Muscle layer of colon (tissue), 2 donors: ENCODE data around the gene TYK2.
"Not testable (repeated sequence)": the region's sequence is repeated elsewhere in the genome, so short reads cannot be mapped to it uniquely, and the experiment has no call there.

Source experiments
- H3K27ac ChIP-seq: one replicate; pipeline ENCODE4 v1.7.0; 2013; ENCODE audit warnings: low read depth, mild to moderate bottlenecking, low read length, moderate library complexity
- H3K27me3 ChIP-seq, 2 donors: one replicate each; pipeline ENCODE4 v1.7.0; 2013; ENCODE audit warnings: low read length in 2 of 2, mild to moderate bottlenecking in 2 of 2; ENCODE audit not compliant: insufficient read depth in 2 of 2, control insufficient read depth in 1 of 2
- H3K36me3 ChIP-seq: one replicate; pipeline ENCODE4 v1.7.0; 2013; ENCODE audit warnings: mild to moderate bottlenecking, low read length; ENCODE audit not compliant: insufficient read depth
- H3K4me1 ChIP-seq: one replicate; pipeline ENCODE4 v1.7.0; 2013; ENCODE audit warnings: mild to moderate bottlenecking, low read length; ENCODE audit not compliant: insufficient read depth
- H3K4me3 ChIP-seq, 2 donors: one replicate each; pipeline ENCODE4 v1.7.0; 2013; ENCODE audit warnings: low read length in 2 of 2, low read depth in 1 of 2, mild to moderate bottlenecking in 1 of 2, moderate library complexity in 1 of 2
- H3K9ac ChIP-seq: one replicate; pipeline ENCODE4 v1.7.0; 2013; ENCODE audit warnings: low read length
- H3K9me3 ChIP-seq: one replicate; pipeline ENCODE4 v1.7.0; 2013; ENCODE audit warnings: mild to moderate bottlenecking, low read length
- donor health status: abdominal sarcoma.
- donor health status: Adenocarcinoma of cecum.

The TYK2 gene

DNA sequence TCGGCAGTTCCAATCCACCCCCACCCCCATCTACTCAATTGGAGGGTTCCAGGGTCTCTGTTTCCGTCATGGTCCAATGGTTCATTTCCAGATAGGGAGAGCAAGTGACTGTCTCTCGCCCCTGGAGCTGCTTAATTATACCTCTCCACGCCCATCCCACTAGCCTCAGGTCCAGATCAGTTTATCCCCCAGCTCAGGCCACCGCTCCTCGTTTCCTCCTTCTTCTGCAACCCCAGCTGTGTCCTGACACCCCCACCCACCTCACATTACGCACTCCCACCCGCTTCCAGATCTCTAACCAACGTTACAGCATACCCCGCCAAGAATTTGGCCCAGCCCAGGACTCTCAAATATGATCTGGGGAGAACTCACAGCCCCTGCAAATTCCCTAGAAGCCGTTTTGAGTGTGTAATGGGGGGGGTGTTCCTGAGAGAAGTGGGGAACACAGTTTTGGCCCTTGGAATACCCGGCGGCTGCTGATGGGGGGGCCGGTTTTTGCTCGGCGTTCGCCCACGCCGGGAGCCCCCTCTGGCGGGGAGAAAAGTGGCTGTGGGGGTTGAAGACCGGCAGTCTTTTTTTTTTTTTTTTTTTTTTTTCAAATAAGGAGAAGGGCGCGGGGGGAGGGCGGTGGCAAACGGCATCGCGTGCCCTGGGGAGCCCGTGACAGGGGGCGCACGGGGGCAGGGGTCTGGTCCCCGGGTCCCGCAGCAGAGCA, 38.3 kb upstream of the TYK2 start:
- no peak overlapping the region for H3K9ac ChIP-seq
- H3K36me3 ChIP-seq: no peaks in the 10 kb centered on the region
- no peaks in the 10 kb centered on the region for H3K9me3 ChIP-seq
- H3K27me3 ChIP-seq: peaks cover 58 to 74% of the 10 kb centered on the region in 2 donors
- no peak overlapping the region for H3K4me3 ChIP-seq
- peaks cover 16% of the 10 kb centered on the region for H3K4me1 ChIP-seq
- H3K27ac ChIP-seq: no peak overlapping the region

DNA sequence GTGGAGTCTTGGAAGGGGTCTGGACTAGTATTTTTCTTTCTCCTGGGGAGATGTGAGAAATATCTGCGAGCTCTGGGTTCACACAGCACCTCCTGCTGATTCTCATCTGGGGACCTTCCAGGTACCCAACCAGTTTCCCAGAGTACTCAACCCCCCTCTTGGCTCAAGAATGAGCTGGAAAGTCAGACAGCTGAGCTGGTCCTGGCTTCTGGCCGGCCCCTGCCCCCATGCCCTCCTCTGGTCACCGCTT, 37.8 kb upstream of the TYK2 start:
- Histone ChIP-seq H3K27ac (no peak overlapping the region), H3K4me1 (peaks cover 15% of the 10 kb centered on the region), H3K9me3 (no peaks in the 10 kb centered on the region), H3K36me3 (no peaks in the 10 kb centered on the region), H3K9ac (no peak overlapping the region), H3K27me3 (peaks cover 54 to 70% of the 10 kb centered on the region in 2 donors), H3K4me3 (no peak overlapping the region)

GRCh38 chr19:10417541-10418234, 37.3 kb upstream of the TYK2 start:
- H3K4me1 ChIP-seq: peaks cover 15% of the 10 kb centered on the region
- H3K27ac ChIP-seq: no peak overlapping the region
- H3K9me3 ChIP-seq: no peaks in the 10 kb centered on the region
- peaks cover 52 to 65% of the 10 kb centered on the region in 2 donors for H3K27me3 ChIP-seq
- no peak overlapping the region for H3K9ac ChIP-seq
- H3K4me3 ChIP-seq: no peak overlapping the region
- H3K36me3 ChIP-seq: no peaks in the 10 kb centered on the region

GRCh38 chr19:10416380-10417257, 36.2 kb upstream of the TYK2 start:
- Histone ChIP-seq H3K27ac (no peak overlapping the region), H3K9ac (no peak overlapping the region), H3K27me3 (peaks cover 41 to 54% of the 10 kb centered on the region in 2 donors), H3K9me3 (no peaks in the 10 kb centered on the region), H3K36me3 (no peaks in the 10 kb centered on the region), H3K4me1 (peaks cover 15% of the 10 kb centered on the region), H3K4me3 (peak overlapping the region in 1 of 2 donors; percentile 12)

DNA sequence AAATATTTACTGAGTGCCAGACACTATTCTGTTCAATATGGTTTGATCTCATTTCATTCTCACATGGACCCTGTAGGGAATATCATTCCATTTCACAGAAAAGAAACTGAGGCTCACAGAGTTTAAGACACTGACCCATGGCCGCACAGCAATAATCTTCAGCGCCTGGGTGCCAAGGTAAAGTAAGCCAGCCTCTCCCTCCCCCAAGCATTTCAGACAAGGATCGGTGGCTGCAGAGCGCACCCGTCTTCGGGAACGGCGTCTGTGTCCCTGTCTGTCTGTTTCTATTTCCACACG, 35.7 kb upstream of the TYK2 start:
- no peak overlapping the region for H3K27ac ChIP-seq
- peaks cover 15% of the 10 kb centered on the region for H3K4me1 ChIP-seq
- no peaks in the 10 kb centered on the region for H3K36me3 ChIP-seq
- peaks cover 35 to 48% of the 10 kb centered on the region in 2 donors for H3K27me3 ChIP-seq
- no peak overlapping the region for H3K9ac ChIP-seq
- H3K9me3 ChIP-seq: no peaks in the 10 kb centered on the region
- H3K4me3 ChIP-seq: peak overlapping the region in 1 of 2 donors; percentile 12

DNA sequence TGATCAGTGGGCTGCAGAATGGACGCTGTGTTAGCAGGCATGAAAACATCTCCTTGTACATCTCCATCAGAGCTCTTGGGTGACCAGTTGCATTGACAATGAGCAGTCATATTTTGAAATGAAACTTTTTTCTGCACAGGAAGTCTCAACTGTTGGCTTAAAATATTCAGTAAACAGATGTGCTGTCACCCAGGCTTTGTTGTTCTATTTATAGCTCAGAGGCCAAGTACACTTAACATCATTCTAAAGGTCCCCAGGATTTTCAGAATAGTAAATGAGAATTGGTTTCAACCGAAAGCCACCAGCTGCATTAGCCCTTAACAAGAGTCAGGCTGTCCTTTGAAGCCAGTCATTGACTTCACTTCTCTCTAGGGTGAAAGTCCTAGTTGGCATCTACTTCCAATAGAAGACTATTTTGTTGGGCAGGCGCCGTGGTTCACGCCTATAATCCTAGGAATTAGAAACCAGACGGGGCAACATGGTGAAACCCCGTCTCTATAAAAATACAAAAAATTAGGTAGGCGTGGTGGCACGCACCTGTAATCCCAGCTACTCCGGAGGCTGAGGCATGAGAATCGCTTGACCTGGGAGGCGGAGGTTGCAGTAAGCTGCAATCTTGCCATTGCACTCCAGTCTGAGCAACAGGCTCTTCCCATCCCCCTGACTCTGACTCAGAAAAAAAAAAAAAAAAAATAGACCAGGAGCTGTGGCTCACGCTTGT, 32.0 kb upstream of the TYK2 start:
- peaks cover 11 to 26% of the 10 kb centered on the region in 2 donors for H3K27me3 ChIP-seq
- no peaks in the 10 kb centered on the region for H3K36me3 ChIP-seq
- no peak overlapping the region for H3K27ac ChIP-seq
- no peak overlapping the region for H3K4me3 ChIP-seq
- H3K9ac ChIP-seq: no peak overlapping the region
- H3K9me3 ChIP-seq: no peaks in the 10 kb centered on the region
- peaks cover 6% of the 10 kb centered on the region for H3K4me1 ChIP-seq

GRCh38 chr19:10411224-10411623, 30.9 kb upstream of the TYK2 start:
- not testable (repeated sequence) for H3K27ac ChIP-seq, H3K4me1 ChIP-seq, H3K4me3 ChIP-seq, H3K36me3 ChIP-seq, H3K9me3 ChIP-seq, H3K9ac ChIP-seq
- H3K27me3 ChIP-seq: peaks cover 0 to 17% of the 10 kb centered on the region in 2 donors

- H3K36me3 ChIP-seq: no peaks in the 10 kb centered on the region
- H3K4me1 ChIP-seq: peaks cover 7% of the 10 kb centered on the region
- no peaks in the 10 kb centered on the region for H3K9me3 ChIP-seq
- H3K4me3 ChIP-seq: no peak overlapping the region
- H3K27me3 ChIP-seq: peaks cover 4 to 35% of the 10 kb centered on the region in 2 donors
- no peak overlapping the region for H3K27ac ChIP-seq
- H3K9ac ChIP-seq: no peak overlapping the region
Observed at GRCh38 chr19:10408511-10409283, 28.3 kb upstream of the TYK2 start.

DNA sequence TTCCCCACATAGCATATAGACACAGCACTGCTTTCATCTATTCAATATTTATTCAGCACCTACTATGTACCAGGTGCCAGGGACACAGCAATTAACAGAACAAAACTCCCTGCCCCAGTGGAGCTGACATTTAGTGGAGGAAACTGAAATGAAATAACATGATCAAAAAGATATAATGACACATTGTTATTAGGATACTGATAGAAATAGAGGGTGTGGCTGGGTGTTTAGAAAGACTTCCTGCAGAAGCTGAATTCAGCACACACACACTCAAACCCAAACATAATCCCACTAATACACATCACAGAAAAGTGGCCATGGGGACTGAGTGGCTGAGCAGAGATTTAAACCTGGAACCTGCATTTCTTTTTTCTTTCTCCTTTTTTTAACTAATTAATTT, 26.7 kb upstream of the TYK2 start:
- no peaks in the 10 kb centered on the region for H3K9me3 ChIP-seq
- no peaks in the 10 kb centered on the region for H3K36me3 ChIP-seq
- peaks cover 16% of the 10 kb centered on the region for H3K4me1 ChIP-seq
- peaks cover 4 to 35% of the 10 kb centered on the region in 2 donors for H3K27me3 ChIP-seq
- H3K27ac ChIP-seq: no peak overlapping the region
- no peak overlapping the region for H3K4me3 ChIP-seq
- H3K9ac ChIP-seq: no peak overlapping the region

DNA sequence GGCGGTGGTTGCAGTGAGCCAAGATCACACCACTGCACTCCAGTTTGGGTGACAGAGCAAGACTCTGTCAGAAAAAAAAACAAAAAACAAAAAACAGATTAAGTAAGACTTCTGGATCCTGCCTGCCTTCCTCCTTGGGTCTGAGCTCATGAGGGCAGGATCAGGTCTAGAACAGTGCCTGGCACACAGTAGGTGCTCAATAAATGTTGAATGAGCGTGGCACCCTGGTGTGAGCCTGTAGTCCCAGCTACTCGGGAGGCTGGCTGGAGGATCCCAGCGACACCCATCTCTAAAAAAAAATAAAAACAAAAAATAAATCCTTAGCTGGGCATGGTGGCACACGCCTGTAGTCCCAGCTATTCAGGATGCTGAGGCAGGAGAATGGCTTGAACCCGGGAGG, 25.8 kb upstream of the TYK2 start:
- Histone ChIP-seq H3K4me3 (no peak overlapping the region), H3K36me3 (no peaks in the 10 kb centered on the region), H3K27me3 (peaks cover 4 to 35% of the 10 kb centered on the region in 2 donors), H3K9ac (no peak overlapping the region), H3K9me3 (no peaks in the 10 kb centered on the region), H3K4me1 (peaks cover 25% of the 10 kb centered on the region), H3K27ac (no peak overlapping the region)
